LNCAP (cell line): ENCODE data around the gene AUH.

Source experiments
- TF ChIP-seq, protein P1 (sequence below): fragments of 450-650 bp; IDR thresholded peaks from 2 replicates; pipeline ENCODE4 v1.5.1; 2017; ENCODE audit warnings: mild to moderate bottlenecking

Gene AUH

DNA sequence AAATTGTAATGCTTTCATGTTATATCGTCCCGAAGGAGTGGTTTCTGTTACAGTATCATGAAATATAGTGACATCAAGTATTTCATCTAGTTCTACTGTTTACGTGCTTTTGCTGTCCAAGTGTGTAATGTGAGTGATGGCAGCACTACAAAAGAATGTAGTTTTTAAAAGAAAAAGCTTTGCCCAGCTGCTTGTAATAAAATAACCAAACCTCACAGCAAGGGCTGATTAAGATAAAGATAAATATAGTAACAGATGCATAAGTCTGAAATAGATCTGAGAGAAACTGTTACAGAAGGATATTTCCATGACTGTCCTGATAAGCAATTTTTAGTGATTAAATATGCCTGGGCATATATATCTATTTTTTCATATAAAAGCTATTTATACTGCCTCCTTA lies 106.4 kb downstream of the AUH start:
- TF ChIP-seq, protein P1, sequence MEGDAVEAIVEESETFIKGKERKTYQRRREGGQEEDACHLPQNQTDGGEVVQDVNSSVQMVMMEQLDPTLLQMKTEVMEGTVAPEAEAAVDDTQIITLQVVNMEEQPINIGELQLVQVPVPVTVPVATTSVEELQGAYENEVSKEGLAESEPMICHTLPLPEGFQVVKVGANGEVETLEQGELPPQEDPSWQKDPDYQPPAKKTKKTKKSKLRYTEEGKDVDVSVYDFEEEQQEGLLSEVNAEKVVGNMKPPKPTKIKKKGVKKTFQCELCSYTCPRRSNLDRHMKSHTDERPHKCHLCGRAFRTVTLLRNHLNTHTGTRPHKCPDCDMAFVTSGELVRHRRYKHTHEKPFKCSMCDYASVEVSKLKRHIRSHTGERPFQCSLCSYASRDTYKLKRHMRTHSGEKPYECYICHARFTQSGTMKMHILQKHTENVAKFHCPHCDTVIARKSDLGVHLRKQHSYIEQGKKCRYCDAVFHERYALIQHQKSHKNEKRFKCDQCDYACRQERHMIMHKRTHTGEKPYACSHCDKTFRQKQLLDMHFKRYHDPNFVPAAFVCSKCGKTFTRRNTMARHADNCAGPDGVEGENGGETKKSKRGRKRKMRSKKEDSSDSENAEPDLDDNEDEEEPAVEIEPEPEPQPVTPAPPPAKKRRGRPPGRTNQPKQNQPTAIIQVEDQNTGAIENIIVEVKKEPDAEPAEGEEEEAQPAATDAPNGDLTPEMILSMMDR = no peak

DNA sequence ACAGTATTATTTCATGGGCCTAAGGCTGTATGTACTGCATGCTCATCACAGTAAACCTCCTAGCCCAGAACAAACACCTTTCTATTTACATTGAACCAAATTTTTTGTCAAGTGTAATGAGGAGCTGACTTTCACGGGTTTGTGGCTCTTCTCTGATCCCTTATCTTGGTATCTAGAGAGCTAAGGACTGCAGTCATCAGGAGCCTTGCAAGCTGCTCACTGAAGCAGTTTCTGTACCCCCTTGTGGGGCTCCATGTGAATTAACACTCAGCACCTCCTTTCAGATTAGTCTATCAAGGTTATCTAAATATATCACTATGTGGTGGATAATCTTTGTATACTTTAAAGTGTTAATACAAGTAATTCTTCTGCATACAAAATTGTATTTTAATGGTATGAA lies 108.2 kb downstream of the AUH start:
- TF ChIP-seq, protein P1 = no peak

DNA sequence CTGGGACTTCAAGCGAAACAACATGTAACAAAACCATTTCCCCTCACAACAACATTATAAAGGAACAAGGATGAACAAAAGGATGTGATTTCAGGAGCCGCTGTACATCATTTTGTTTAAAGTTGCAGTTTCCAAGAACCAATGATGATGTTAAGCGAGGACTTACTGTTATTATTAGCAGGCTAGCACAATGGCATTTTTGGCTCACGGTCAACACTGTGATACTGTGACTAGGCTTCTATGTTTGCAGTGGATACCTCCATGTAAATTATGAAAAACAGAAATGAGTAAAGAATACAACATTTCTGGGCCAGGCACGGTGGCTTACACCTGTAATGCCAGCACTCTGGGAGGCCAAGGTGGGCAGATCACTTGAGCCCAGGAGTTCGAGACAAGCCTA lies 113.0 kb downstream of the AUH start:
- TF ChIP-seq, protein P1 = no peak

DNA sequence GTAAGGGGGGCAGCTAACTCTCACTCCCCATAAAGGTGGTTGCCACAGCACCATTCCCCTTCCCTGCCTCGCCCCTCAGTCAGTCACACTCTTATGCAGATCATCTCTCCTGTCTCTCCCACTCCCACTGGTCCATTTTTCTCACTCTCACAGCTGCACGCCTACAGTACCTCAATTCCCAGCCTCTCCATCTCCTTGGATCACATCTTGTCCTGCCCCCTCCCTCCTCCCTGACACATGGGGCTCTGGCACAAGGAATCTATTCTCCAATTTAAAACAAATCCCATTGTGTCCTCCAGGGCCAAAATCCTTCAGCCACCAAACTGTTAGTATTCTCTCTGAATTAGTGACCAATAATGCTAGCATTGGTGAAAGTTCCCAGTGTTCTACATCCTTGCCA lies 114.4 kb downstream of the AUH start:
- TF ChIP-seq, protein P1 = no peak

DNA sequence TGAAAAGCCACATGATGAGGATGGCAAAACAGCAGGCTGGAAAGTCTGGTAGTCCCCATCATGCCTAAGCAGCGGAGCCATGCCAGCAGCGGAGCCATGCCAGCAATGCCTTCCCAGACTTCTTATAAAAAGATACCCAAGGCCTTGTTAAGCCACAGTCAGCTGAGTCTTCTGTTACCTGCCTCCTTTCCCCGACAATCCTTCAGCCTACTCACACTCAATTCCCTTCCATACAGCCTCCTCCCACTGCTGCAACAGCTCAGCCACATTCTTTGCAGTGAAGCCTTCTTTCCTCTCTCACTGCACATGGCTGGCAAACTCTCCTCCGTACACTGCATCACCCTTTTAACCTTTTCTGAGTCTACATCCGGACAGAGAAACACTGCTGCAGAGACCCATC lies 114.9 kb downstream of the AUH start:
- TF ChIP-seq, protein P1 = no peak

DNA sequence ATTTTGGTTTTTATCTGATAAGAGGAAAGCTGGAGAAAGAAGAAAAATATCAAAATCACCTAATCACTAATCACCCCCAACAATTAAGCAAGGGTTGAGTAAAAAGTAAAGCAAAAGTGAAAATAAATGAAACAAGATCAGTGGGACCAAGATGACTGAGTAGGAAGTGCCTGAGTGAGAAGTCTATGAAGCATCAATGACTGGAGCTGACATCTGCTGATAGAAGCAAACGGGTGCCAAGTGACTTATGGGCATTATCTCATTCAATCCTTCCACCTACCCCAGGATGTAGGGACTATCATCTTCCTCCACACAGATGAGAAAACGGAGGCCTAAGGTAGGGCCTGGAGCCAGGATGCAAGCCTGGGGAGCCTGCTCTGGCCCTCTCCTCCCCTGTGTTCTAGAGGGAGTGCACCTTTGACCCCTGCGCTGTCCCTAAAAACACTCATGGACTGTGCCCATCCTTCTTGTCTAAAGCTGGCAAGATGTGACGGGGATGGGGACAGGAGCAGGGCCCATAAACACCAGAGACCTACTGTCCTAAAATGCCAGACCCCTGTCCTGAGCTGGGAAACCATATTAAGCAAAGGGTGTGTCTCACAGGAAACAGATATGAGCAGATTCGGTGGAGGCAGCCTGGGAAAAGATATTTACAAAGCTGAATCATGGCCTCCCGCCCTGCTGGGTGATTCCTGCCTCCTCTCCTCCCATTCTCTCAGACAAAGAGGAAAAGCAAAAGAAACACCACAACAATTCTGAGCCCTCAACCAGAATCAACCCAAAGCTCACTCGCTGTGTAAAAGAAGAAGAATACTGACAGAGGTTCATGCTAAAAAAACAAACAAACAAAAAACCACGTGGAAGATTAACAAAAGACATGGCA lies 116.0 kb downstream of the AUH start:
- TF ChIP-seq, protein P1 = no peak

DNA sequence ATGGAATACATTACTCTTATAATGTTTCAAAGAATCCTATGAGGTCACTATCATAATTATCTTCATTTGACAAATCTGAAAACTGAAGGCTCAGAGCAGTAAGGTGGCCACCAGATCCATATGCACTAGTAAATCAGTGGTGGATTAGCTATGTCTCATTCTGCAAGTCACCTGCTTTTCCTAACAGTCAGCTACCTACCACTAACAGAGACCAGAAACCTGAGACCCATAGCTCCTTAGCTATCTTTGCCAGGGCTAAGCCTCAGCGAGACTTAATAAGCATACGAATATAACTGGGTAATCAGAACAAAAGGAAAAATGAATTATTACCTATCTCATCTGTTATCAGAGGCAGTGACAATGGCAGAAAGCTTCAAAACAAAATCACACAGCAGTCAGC lies 118.7 kb downstream of the AUH start:
- TF ChIP-seq, protein P1 = no peak
